CD8-positive, alpha-beta memory T cell (primary cell): Measurements from ENCODE around the gene IL24. TPM values are rescaled to one million over a fixed set of nuclear protein-coding genes. Genes with fewer than 3 reads are reported as not detected.

Experiments used
- CTCF ChIA-PET: fragments of 350-600 bp; sonication (Branson Sonifier 250); formaldehyde crosslinking; loops from one replicate; lab custom pipeline; 2021; ENCODE audit warnings: antibody characterized with exemption; lab: Charles Lee
- POLR2A ChIA-PET: fragments of 350-600 bp; sonication (Branson Sonifier 250); formaldehyde crosslinking; loops from one replicate; lab custom pipeline; 2021; ENCODE audit warnings: antibody characterized with exemption; lab: Charles Lee
- DNase-seq, 5 donors: peaks; one replicate each; pipeline versions ENCODE4 v3.0.0 to v3.0.0-alpha.2; 2020 to 2022; ENCODE audit warnings: mixed read lengths in 1 of 5
- H3K27ac ChIP-seq: one replicate; pipeline ENCODE4 v1.7.0; 2013; ENCODE audit warnings: low read depth, mild to moderate bottlenecking, low read length, moderate library complexity
- H3K27me3 ChIP-seq: 2 replicates; pipeline ENCODE4 v1.7.0; 2013; ENCODE audit warnings: low read length, mild to moderate bottlenecking; ENCODE audit not compliant: insufficient read depth, poor library complexity, severe bottlenecking
- H3K36me3 ChIP-seq: 2 replicates; pipeline ENCODE4 v1.7.0; 2013; ENCODE audit warnings: mild to moderate bottlenecking, low read length, moderate library complexity; ENCODE audit not compliant: insufficient read depth
- H3K4me1 ChIP-seq: 2 replicates; pipeline ENCODE4 v1.7.0; 2013; ENCODE audit warnings: mild to moderate bottlenecking, low read length, moderate library complexity; ENCODE audit not compliant: insufficient read depth
- H3K4me3 ChIP-seq: 2 replicates; pipeline ENCODE4 v1.7.0; 2013; ENCODE audit warnings: mild to moderate bottlenecking, low read length
- H3K9me3 ChIP-seq: 2 replicates; pipeline ENCODE4 v1.7.0; 2013; ENCODE audit warnings: mild to moderate bottlenecking, low read length
- H3K27ac Mint-ChIP-seq, 8 donors: one replicate each; pipeline ENCODE4 v1.8.0; 2020 to 2021; ENCODE audit warnings: mixed read lengths in 8 of 8, mild to moderate bottlenecking in 6 of 8, inconsistent platforms in 3 of 8, moderate library complexity in 3 of 8
- H3K27me3 Mint-ChIP-seq, 2 donors: one replicate each; pipeline ENCODE4 v1.8.0; 2020 to 2021; ENCODE audit warnings: mixed read lengths in 2 of 2, mild to moderate bottlenecking in 1 of 2, moderate library complexity in 1 of 2
- H3K36me3 Mint-ChIP-seq, 3 donors: one replicate each; pipeline ENCODE4 v1.8.0; 2020 to 2021; ENCODE audit warnings: mixed read lengths in 3 of 3, inconsistent platforms in 1 of 3, mild to moderate bottlenecking in 1 of 3
- H3K4me1 Mint-ChIP-seq, 3 donors: one replicate each; pipeline ENCODE4 v1.8.0; 2020 to 2021; ENCODE audit warnings: mixed read lengths in 3 of 3, inconsistent platforms in 1 of 3, mild to moderate bottlenecking in 1 of 3
- H3K4me3 Mint-ChIP-seq, 7 donors: one replicate each; pipeline ENCODE4 v1.8.0; 2020 to 2021; ENCODE audit warnings: mixed read lengths in 7 of 7, mild to moderate bottlenecking in 6 of 7, moderate library complexity in 4 of 7, inconsistent platforms in 2 of 7
- H3K9me3 Mint-ChIP-seq, 5 donors: one replicate each; pipeline ENCODE4 v1.8.0; 2020 to 2022; ENCODE audit warnings: mixed read lengths in 5 of 5, mild to moderate bottlenecking in 3 of 5, moderate library complexity in 2 of 5, inconsistent platforms in 1 of 5
- polyA plus RNA-seq: library from polyadenylated mRNA; unstranded; fragments of 300-500 nt; fragmentation: Illumina TruSeq; gene quantifications from one replicate; pipeline ENCODE4 v1.2.3, GENCODE V29; 2021
- total RNA-seq, 2 experiments: library from RNA; stranded (reverse); gene quantifications; one replicate each; pipeline ENCODE4 v1.2.3, GENCODE V29; 2021

Gene IL24
- total and polyA plus RNA-seq, 3 experiments from 2014 or later: 2.0 to 22.5 (median 2.9) TPM

GRCh38 chr1:206891412-206891811, 5.8 kb upstream of the IL24 start:
- H3K36me3 Mint-ChIP-seq: peaks cover 0 to 5% (median 1%) of the 10 kb centered on the region in 3 donors
- peaks cover 3 to 12% (median 12%) of the 10 kb centered on the region in 3 donors for H3K4me1 Mint-ChIP-seq
- H3K27ac ChIP-seq: no peak overlapping the region
- ChIA-PET CTCF (no interaction called here), POLR2A (no interaction called here)
- no peaks in the 10 kb centered on the region for H3K27me3 ChIP-seq
- H3K27me3 Mint-ChIP-seq: peaks cover 5 to 8% of the 10 kb centered on the region in 2 donors
- DNase-seq: no peak
- H3K9me3 ChIP-seq: no peaks in the 10 kb centered on the region
- peaks cover 14% of the 10 kb centered on the region for H3K4me1 ChIP-seq
- no peaks in the 10 kb centered on the region for H3K9me3 Mint-ChIP-seq
- peak overlapping the region in 1 of 8 donors; percentile 48 for H3K27ac Mint-ChIP-seq
- H3K4me3 Mint-ChIP-seq: no peak overlapping the region
- H3K36me3 ChIP-seq: no peaks in the 10 kb centered on the region
- H3K4me3 ChIP-seq: no peak overlapping the region

- H3K27ac Mint-ChIP-seq: no peak overlapping the region
- Histone ChIP-seq H3K36me3 (no peaks in the 10 kb centered on the region), H3K27me3 (no peaks in the 10 kb centered on the region), H3K9me3 (no peaks in the 10 kb centered on the region), H3K4me3 (no peak overlapping the region), H3K27ac (no peak overlapping the region), H3K4me1 (peaks cover 14% of the 10 kb centered on the region)
- DNase-seq: no peak
- peaks cover 0 to 5% (median 1%) of the 10 kb centered on the region in 3 donors for H3K36me3 Mint-ChIP-seq
- no peak overlapping the region for H3K4me3 Mint-ChIP-seq
- peaks cover 3 to 15% (median 12%) of the 10 kb centered on the region in 3 donors for H3K4me1 Mint-ChIP-seq
- H3K27me3 Mint-ChIP-seq: peaks cover 5 to 8% of the 10 kb centered on the region in 2 donors
- ChIA-PET CTCF (interaction anchor here (0.8 kb wide), 1 partner anchor 39 kb away, joined by 3 read pairs; no protein-coding TSS in a partner anchor), POLR2A (no interaction called here)
- H3K9me3 Mint-ChIP-seq: no peaks in the 10 kb centered on the region
Measured at GRCh38 chr1:206892351-206892984, 4.8 kb upstream of the IL24 start.

GRCh38 chr1:206893380-206893779, 3.9 kb upstream of the IL24 start:
- peaks cover 0 to 5% (median 0%) of the 10 kb centered on the region in 3 donors for H3K36me3 Mint-ChIP-seq
- H3K27ac ChIP-seq: no peak overlapping the region
- POLR2A ChIA-PET: no interaction called here
- H3K27me3 ChIP-seq: no peaks in the 10 kb centered on the region
- peaks cover 5 to 8% of the 10 kb centered on the region in 2 donors for H3K27me3 Mint-ChIP-seq
- H3K4me1 ChIP-seq: peaks cover 14% of the 10 kb centered on the region
- H3K36me3 ChIP-seq: no peaks in the 10 kb centered on the region
- no peak overlapping the region for H3K4me3 ChIP-seq
- H3K9me3 ChIP-seq: no peaks in the 10 kb centered on the region
- CTCF ChIA-PET: interaction anchor here (0.8 to 1.7 kb wide), 3 partner anchors 18 to 38 kb away, joined by 3 to 4 read pairs (median 3); partner anchors contain the start of gene IL20
- DNase-seq: no peak
- H3K4me1 Mint-ChIP-seq: peaks cover 3 to 16% (median 12%) of the 10 kb centered on the region in 3 donors
- H3K9me3 Mint-ChIP-seq: no peaks in the 10 kb centered on the region
- no peak overlapping the region for H3K4me3 Mint-ChIP-seq
- peak overlapping the region in 2 of 8 donors; percentile 4 to 15 for H3K27ac Mint-ChIP-seq

- no peaks in the 10 kb centered on the region for H3K27me3 ChIP-seq
- Mint-ChIP-seq H3K4me1 (peaks cover 11 to 28% (median 15%) of the 10 kb centered on the region in 3 donors), H3K9me3 (no peaks in the 10 kb centered on the region), H3K27ac (no peak overlapping the region), H3K4me3 (no peak overlapping the region), H3K27me3 (peaks cover 1 to 5% of the 10 kb centered on the region in 2 donors), H3K36me3 (peaks cover 0 to 5% (median 0%) of the 10 kb centered on the region in 3 donors)
- ChIA-PET POLR2A (no interaction called here), CTCF (interaction anchor here (1.0 to 2.3 kb wide), 3 partner anchors 17 to 161 kb away, joined by 3 to 8 read pairs (median 4); no protein-coding TSS in a partner anchor)
- no peaks in the 10 kb centered on the region for H3K36me3 ChIP-seq
- H3K4me3 ChIP-seq: no peak overlapping the region
- H3K27ac ChIP-seq: no peak overlapping the region
- peaks cover 13% of the 10 kb centered on the region for H3K4me1 ChIP-seq
- H3K9me3 ChIP-seq: no peaks in the 10 kb centered on the region
- DNase-seq: no peak
Measured at GRCh38 chr1:206895325-206895724, 1.9 kb upstream of the IL24 start.

GRCh38 chr1:206895837-206896242, 1.4 kb upstream of the IL24 start:
- no peak for DNase-seq
- peaks cover 13 to 28% (median 15%) of the 10 kb centered on the region in 3 donors for H3K4me1 Mint-ChIP-seq
- POLR2A ChIA-PET: no interaction called here
- peaks cover 0 to 5% of the 10 kb centered on the region in 2 donors for H3K27me3 Mint-ChIP-seq
- CTCF ChIA-PET: interaction anchor here (1.0 to 2.3 kb wide), 2 partner anchors 16 to 161 kb away, joined by 4 to 8 read pairs; no protein-coding TSS in a partner anchor
- Histone ChIP-seq H3K36me3 (no peaks in the 10 kb centered on the region), H3K4me3 (no peak overlapping the region), H3K4me1 (peaks cover 13% of the 10 kb centered on the region), H3K9me3 (no peaks in the 10 kb centered on the region), H3K27me3 (no peaks in the 10 kb centered on the region), H3K27ac (no peak overlapping the region)
- H3K36me3 Mint-ChIP-seq: peaks cover under 1 to 4% (median 3%) of the 10 kb centered on the region in 3 donors
- H3K9me3 Mint-ChIP-seq: no peaks in the 10 kb centered on the region
- H3K27ac Mint-ChIP-seq: peak overlapping the region in 1 of 8 donors; percentile 17
- no peak overlapping the region for H3K4me3 Mint-ChIP-seq

GRCh38 chr1:206896261-206896660, 982 bp upstream of the IL24 start:
- POLR2A ChIA-PET: no interaction called here
- Mint-ChIP-seq H3K9me3 (no peaks in the 10 kb centered on the region), H3K4me1 (peaks cover 12 to 28% (median 18%) of the 10 kb centered on the region in 3 donors), H3K4me3 (no peak overlapping the region), H3K27ac (no peak overlapping the region), H3K36me3 (peaks cover 0 to 4% (median 2%) of the 10 kb centered on the region in 3 donors), H3K27me3 (peaks cover 0 to 5% of the 10 kb centered on the region in 2 donors)
- DNase-seq: no peak
- CTCF ChIA-PET: interaction anchor here (2.3 kb wide), 1 partner anchor 16 kb away, joined by 8 read pairs; no protein-coding TSS in a partner anchor
- Histone ChIP-seq H3K9me3 (no peaks in the 10 kb centered on the region), H3K27me3 (no peaks in the 10 kb centered on the region), H3K4me1 (peaks cover 13% of the 10 kb centered on the region), H3K27ac (no peak overlapping the region), H3K4me3 (no peak overlapping the region), H3K36me3 (no peaks in the 10 kb centered on the region)

GRCh38 chr1:206898089-206898914, 1.1 kb downstream of the IL24 start:
- H3K4me3 ChIP-seq: no peak overlapping the region
- no peaks in the 10 kb centered on the region for H3K36me3 ChIP-seq
- no peak overlapping the region for H3K27ac ChIP-seq
- no peak for DNase-seq
- peaks cover 15% of the 10 kb centered on the region for H3K4me1 ChIP-seq
- Mint-ChIP-seq H3K27me3 (peaks cover 0 to 5% of the 10 kb centered on the region in 2 donors), H3K27ac (peak overlapping the region in 4 of 8 donors; percentile 51 to 91 (median 66)), H3K9me3 (no peaks in the 10 kb centered on the region), H3K36me3 (peaks cover 0 to 23% (median 5%) of the 10 kb centered on the region in 3 donors), H3K4me1 (peaks cover 18 to 38% (median 23%) of the 10 kb centered on the region in 3 donors), H3K4me3 (no peak overlapping the region)
- H3K27me3 ChIP-seq: no peaks in the 10 kb centered on the region
- ChIA-PET CTCF (interaction anchor here (0.8 kb wide), 1 partner anchor 15 kb away, joined by 4 read pairs; no protein-coding TSS in a partner anchor), POLR2A (interaction anchor here (0.7 kb wide), 1 partner anchor 21 kb away, joined by 4 read pairs; no protein-coding TSS in a partner anchor)
- no peaks in the 10 kb centered on the region for H3K9me3 ChIP-seq
